Naive thymus-derived CD4-positive, alpha-beta T cell (primary cell): Measurements from ENCODE around the gene CREBBP. TPM values are rescaled to one million over a fixed set of nuclear protein-coding genes. Genes with fewer than 3 reads are reported as not detected.
A peak's percentile ranks its signal among the peaks of the same experiment; 100 is the strongest.

Source experiments
- ATAC-seq: fragments of 150-1000 bp; cut with Tn5 transposase; 2 replicates; pipeline ENCODE4 v1.10.0; 2021; ENCODE audit warnings: mild to moderate bottlenecking, moderate library complexity
- CTCF ChIA-PET: fragments of 350-600 bp; sonication (Branson Sonifier 250); formaldehyde crosslinking; loops from one replicate; lab custom pipeline; 2021; ENCODE audit warnings: antibody characterized with exemption; lab: Charles Lee
- POLR2A ChIA-PET: fragments of 350-600 bp; sonication (Branson Sonifier 250); formaldehyde crosslinking; loops from one replicate; lab custom pipeline; 2021; ENCODE audit warnings: antibody characterized with exemption, inconsistent platforms; lab: Charles Lee
- DNase-seq, 9 donors: peaks; one replicate each; pipeline versions ENCODE4 v3.0.0 to v3.0.0-alpha.2; 2020 to 2022; ENCODE audit warnings: mixed read lengths in 1 of 9
- H3K27ac ChIP-seq: one replicate; pipeline ENCODE4 v1.7.0; 2013; ENCODE audit warnings: mild to moderate bottlenecking, low read depth, low read length, moderate library complexity
- H3K27me3 ChIP-seq, 2 donors: one replicate each; pipeline ENCODE4 v1.7.0; 2013; ENCODE audit warnings: low read length in 2 of 2, mild to moderate bottlenecking in 2 of 2, moderate library complexity in 2 of 2; ENCODE audit not compliant: control insufficient read depth in 2 of 2, insufficient read depth in 2 of 2
- H3K36me3 ChIP-seq, 3 experiments: 1 replicate in 2 of 3; 2 replicates in 1 of 3; pipeline ENCODE4 v1.7.0; 2013; ENCODE audit warnings: low read length in 3 of 3, mild to moderate bottlenecking in 3 of 3, moderate library complexity in 1 of 3; ENCODE audit not compliant: insufficient read depth in 3 of 3, control insufficient read depth in 2 of 3
- H3K4me1 ChIP-seq, 2 donors: one replicate each; pipeline ENCODE4 v1.7.0; 2013; ENCODE audit warnings: low read length in 2 of 2, mild to moderate bottlenecking in 2 of 2, moderate library complexity in 1 of 2; ENCODE audit not compliant: control insufficient read depth in 2 of 2, insufficient read depth in 2 of 2
- H3K4me3 ChIP-seq: 2 replicates; pipeline ENCODE4 v1.7.0; 2013; ENCODE audit warnings: mild to moderate bottlenecking, low read length
- H3K9me3 ChIP-seq, 3 experiments: 1 replicate in 2 of 3; 2 replicates in 1 of 3; pipeline ENCODE4 v1.7.0; 2013; ENCODE audit warnings: low read length in 3 of 3; ENCODE audit not compliant: control insufficient read depth in 2 of 3
- H3K27ac Mint-ChIP-seq, 9 donors: one replicate each; pipeline ENCODE4 v1.8.0; 2020 to 2022; ENCODE audit warnings: mixed read lengths in 9 of 9, mild to moderate bottlenecking in 8 of 9, moderate library complexity in 5 of 9, inconsistent platforms in 2 of 9
- H3K27me3 Mint-ChIP-seq, 5 donors: one replicate each; pipeline ENCODE4 v1.8.0; 2021 to 2022; ENCODE audit warnings: mixed read lengths in 5 of 5, mild to moderate bottlenecking in 1 of 5
- H3K36me3 Mint-ChIP-seq, 5 donors: one replicate each; pipeline ENCODE4 v1.8.0; 2020 to 2022; ENCODE audit warnings: mixed read lengths in 5 of 5, mild to moderate bottlenecking in 3 of 5, inconsistent platforms in 1 of 5
- H3K4me1 Mint-ChIP-seq, 7 donors: one replicate each; pipeline ENCODE4 v1.8.0; 2020 to 2022; ENCODE audit warnings: mixed read lengths in 7 of 7, mild to moderate bottlenecking in 3 of 7, inconsistent platforms in 1 of 7
- H3K4me3 Mint-ChIP-seq, 10 donors: one replicate each; pipeline ENCODE4 v1.8.0; 2020 to 2022; ENCODE audit warnings: mild to moderate bottlenecking in 10 of 10, mixed read lengths in 10 of 10, moderate library complexity in 6 of 10, inconsistent platforms in 2 of 10
- H3K9me3 Mint-ChIP-seq, 11 donors: one replicate each; pipeline ENCODE4 v1.8.0; 2020 to 2022; ENCODE audit warnings: mixed read lengths in 11 of 11, mild to moderate bottlenecking in 4 of 11, inconsistent platforms in 1 of 11, moderate library complexity in 1 of 11
- intact Hi-C, 2 donors: fragments of 100-400 bp; cut with micrococcal nuclease; formaldehyde crosslinking; loops; one replicate each; pipeline ENCODE4 v1.15.1; 2023
- polyA plus RNA-seq, 2 donors: library from polyadenylated mRNA; unstranded; fragments of 300-500 nt; fragmentation: Illumina TruSeq; gene quantifications; one replicate each; pipeline ENCODE4 v1.2.3, GENCODE V29; 2021
- total RNA-seq, 6 experiments: library from RNA in 5 of 6; stranded (reverse) in 5 of 6; gene quantifications; 1 replicate in 5 of 6; 2 replicates in 1 of 6; pipeline ENCODE4 v1.2.3 and lab custom pipeline; 2021 to 2026

CREBBP gene
- total and polyA plus RNA-seq, 7 experiments from 2014 or later, result 10.5 to 194 (median 126) TPM

DNA sequence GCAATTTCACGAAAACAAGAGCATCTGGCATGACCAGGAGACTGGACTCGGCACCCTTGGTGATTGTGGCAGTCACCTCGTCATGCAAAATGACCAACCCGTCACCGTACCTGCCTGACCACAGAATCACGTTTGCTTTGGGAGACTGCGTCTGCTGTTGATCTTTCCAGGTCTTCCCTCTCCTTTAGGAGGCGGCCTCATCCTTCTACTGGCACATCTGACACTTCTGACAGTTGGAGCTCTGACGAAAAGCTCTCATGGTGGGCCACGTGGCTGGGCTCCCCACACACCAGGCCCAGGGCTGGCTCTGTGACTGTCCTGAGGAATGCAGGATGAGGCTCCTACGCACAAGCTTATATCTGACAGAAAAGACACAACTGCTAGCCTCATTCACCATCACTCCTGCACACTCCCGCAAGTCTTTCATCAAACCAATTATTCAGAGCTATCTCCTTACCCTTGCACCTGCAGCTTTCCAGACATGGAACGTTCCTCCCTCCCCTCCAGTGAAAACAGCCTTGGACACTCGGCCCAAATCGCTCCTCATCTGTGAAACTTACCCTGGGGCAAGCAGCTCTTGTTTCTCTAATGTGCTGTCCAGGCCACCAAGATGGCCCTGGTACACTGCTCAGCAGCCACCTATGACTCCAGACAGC, 166.8 kb downstream of the CREBBP start:
- CTCF ChIA-PET, result interaction anchor here (0.6 to 1.0 kb wide), 2 partner anchors 23 to 32 kb away, joined by 3 read pairs; no protein-coding TSS in a partner anchor
- H3K4me3 Mint-ChIP-seq, result peak overlapping the region in 4 of 10 donors; percentile 13 to 40 (median 16)
- Histone ChIP-seq H3K36me3 (peaks cover 0 to 22% (median 0%) of the 10 kb centered on the region in 3 experiments), H3K27me3 (no peaks in the 10 kb centered on the region), H3K4me1 (peaks cover 6 to 11% of the 10 kb centered on the region in 2 donors), H3K9me3 (no peaks in the 10 kb centered on the region), H3K27ac (no peak overlapping the region), H3K4me3 (no peak overlapping the region)
- peaks cover 0 to 13% (median 4%) of the 10 kb centered on the region in 5 donors for H3K36me3 Mint-ChIP-seq
- H3K27ac Mint-ChIP-seq, result no peak overlapping the region
- peaks cover 17 to 59% (median 45%) of the 10 kb centered on the region in 7 donors for H3K4me1 Mint-ChIP-seq
- H3K9me3 Mint-ChIP-seq, result no peaks in the 10 kb centered on the region
- intact Hi-C loops, result no loop called here
- no peak for DNase-seq
- POLR2A ChIA-PET, result interaction anchor here (0.7 kb wide), 1 partner anchor 154 kb away, joined by 3 read pairs; no protein-coding TSS in a partner anchor
- ATAC-seq, result no peak
- no peaks in the 10 kb centered on the region for H3K27me3 Mint-ChIP-seq

GRCh38 chr16:3712861-3713372, 167.6 kb downstream of the CREBBP start:
- peaks cover 3 to 9% of the 10 kb centered on the region in 2 donors for H3K4me1 ChIP-seq
- H3K4me3 Mint-ChIP-seq, result peak overlapping the region in 4 of 10 donors; percentile 10 to 69 (median 31)
- ATAC-seq (no peak), DNase-seq (no peak)
- H3K27ac Mint-ChIP-seq, result peak overlapping the region in 1 of 9 donors; percentile 70
- ChIA-PET CTCF (interaction anchor here (1.0 kb wide), 1 partner anchor 22 kb away, joined by 3 read pairs; no protein-coding TSS in a partner anchor), POLR2A (interaction anchor here (0.6 kb wide), 1 partner anchor 21 kb away, joined by 3 read pairs; no protein-coding TSS in a partner anchor)
- no peaks in the 10 kb centered on the region for H3K9me3 Mint-ChIP-seq
- no peak overlapping the region for H3K4me3 ChIP-seq
- peaks cover 0 to 13% (median 4%) of the 10 kb centered on the region in 5 donors for H3K36me3 Mint-ChIP-seq
- H3K27me3 Mint-ChIP-seq, result no peaks in the 10 kb centered on the region
- no peak overlapping the region for H3K27ac ChIP-seq
- no peaks in the 10 kb centered on the region for H3K9me3 ChIP-seq
- no peaks in the 10 kb centered on the region for H3K27me3 ChIP-seq
- H3K4me1 Mint-ChIP-seq, result peaks cover 15 to 56% (median 40%) of the 10 kb centered on the region in 7 donors
- H3K36me3 ChIP-seq, result peaks cover 0 to 22% (median 0%) of the 10 kb centered on the region in 3 experiments
- intact Hi-C loops, result no loop called here

GRCh38 chr16:3706253-3707012, 174.1 kb downstream of the CREBBP start:
- H3K4me1 Mint-ChIP-seq, result peaks cover 0 to 11% (median 5%) of the 10 kb centered on the region in 7 donors
- ATAC-seq (no peak), DNase-seq (no peak)
- Histone ChIP-seq H3K4me3 (no peak overlapping the region), H3K27ac (no peak overlapping the region), H3K4me1 (no peaks in the 10 kb centered on the region), H3K9me3 (no peaks in the 10 kb centered on the region), H3K27me3 (no peaks in the 10 kb centered on the region), H3K36me3 (peaks cover 0 to 4% (median 0%) of the 10 kb centered on the region in 3 experiments)
- no peak overlapping the region for H3K27ac Mint-ChIP-seq
- intact Hi-C loops, result no loop called here
- no peaks in the 10 kb centered on the region for H3K27me3 Mint-ChIP-seq
- POLR2A ChIA-PET, result interaction anchor here (0.6 kb wide), 1 partner anchor 433 kb away, joined by 4 read pairs; no protein-coding TSS in a partner anchor
- CTCF ChIA-PET, result no interaction called here
- H3K4me3 Mint-ChIP-seq, result no peak overlapping the region
- peaks cover 0 to 12% (median 2%) of the 10 kb centered on the region in 5 donors for H3K36me3 Mint-ChIP-seq
- no peaks in the 10 kb centered on the region for H3K9me3 Mint-ChIP-seq

DNA sequence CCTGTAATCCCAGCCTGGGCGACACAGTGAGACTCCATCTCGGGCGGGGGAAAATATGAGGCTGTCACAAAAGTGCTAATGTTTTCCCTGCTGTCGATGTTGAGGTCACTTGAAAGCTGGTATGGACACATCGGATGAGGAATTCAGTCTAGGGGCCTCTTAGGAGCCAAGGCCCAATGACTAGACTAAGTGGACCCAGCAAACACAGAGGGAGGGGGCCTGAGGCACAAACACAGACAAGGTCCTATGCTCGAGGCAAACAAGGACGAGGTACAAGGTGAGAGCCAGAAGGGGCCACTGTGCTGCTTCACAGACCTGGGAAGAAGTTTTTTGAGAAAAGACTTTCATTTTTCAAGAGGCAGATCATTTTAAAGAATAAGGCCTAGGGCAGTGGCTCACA, 178.4 kb downstream of the CREBBP start:
- POLR2A ChIA-PET, result interaction anchor here (0.6 kb wide), 1 partner anchor 9 kb away, joined by 3 read pairs; no protein-coding TSS in a partner anchor
- peaks cover 0 to 4% (median 4%) of the 10 kb centered on the region in 5 donors for H3K36me3 Mint-ChIP-seq
- peak overlapping the region in 1 of 9 donors; percentile 63 for H3K27ac Mint-ChIP-seq
- no peaks in the 10 kb centered on the region for H3K27me3 Mint-ChIP-seq
- no peak overlapping the region for H3K4me3 Mint-ChIP-seq
- no peaks in the 10 kb centered on the region for H3K4me1 ChIP-seq
- ATAC-seq (no peak), DNase-seq (no peak)
- intact Hi-C loops, result no loop called here
- no peaks in the 10 kb centered on the region for H3K9me3 Mint-ChIP-seq
- CTCF ChIA-PET, result no interaction called here
- no peaks in the 10 kb centered on the region for H3K9me3 ChIP-seq
- no peak overlapping the region for H3K4me3 ChIP-seq
- no peaks in the 10 kb centered on the region for H3K27me3 ChIP-seq
- H3K4me1 Mint-ChIP-seq, result peaks cover 0 to 20% (median 13%) of the 10 kb centered on the region in 7 donors
- H3K27ac ChIP-seq, result no peak overlapping the region
- no peaks in the 10 kb centered on the region for H3K36me3 ChIP-seq

DNA sequence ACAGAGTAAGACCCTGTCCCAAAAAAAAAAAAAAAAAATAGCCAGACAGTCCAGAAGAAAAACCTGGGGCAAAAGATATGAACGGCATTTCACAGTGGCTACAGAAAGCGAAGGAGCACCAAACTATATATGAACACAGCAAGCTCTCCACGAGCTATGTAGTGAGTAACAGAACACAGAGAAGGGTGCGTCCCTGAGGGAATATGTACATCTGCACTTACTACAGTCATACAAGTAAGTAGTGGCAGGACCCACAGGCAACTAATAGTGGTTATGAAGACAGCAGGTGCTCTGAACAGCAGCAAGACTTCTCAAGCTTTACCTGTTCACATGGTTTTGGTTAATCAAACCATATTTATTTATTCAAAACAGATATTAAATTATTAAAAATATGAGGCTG, 179.0 kb downstream of the CREBBP start:
- intact Hi-C loops, result no loop called here
- H3K27ac Mint-ChIP-seq, result no peak overlapping the region
- Histone ChIP-seq H3K27me3 (no peaks in the 10 kb centered on the region), H3K27ac (no peak overlapping the region), H3K36me3 (no peaks in the 10 kb centered on the region), H3K9me3 (no peaks in the 10 kb centered on the region), H3K4me1 (no peaks in the 10 kb centered on the region), H3K4me3 (no peak overlapping the region)
- peaks cover 0 to 4% (median 4%) of the 10 kb centered on the region in 5 donors for H3K36me3 Mint-ChIP-seq
- no peak overlapping the region for H3K4me3 Mint-ChIP-seq
- peaks cover 0 to 20% (median 13%) of the 10 kb centered on the region in 7 donors for H3K4me1 Mint-ChIP-seq
- ATAC-seq (no peak), DNase-seq (no peak)
- H3K27me3 Mint-ChIP-seq, result no peaks in the 10 kb centered on the region
- POLR2A ChIA-PET, result interaction anchor here (0.6 kb wide), 1 partner anchor 9 kb away, joined by 3 read pairs; no protein-coding TSS in a partner anchor
- no peaks in the 10 kb centered on the region for H3K9me3 Mint-ChIP-seq
- CTCF ChIA-PET, result no interaction called here

GRCh38 chr16:3698941-3699340, 181.6 kb downstream of the CREBBP start:
- Mint-ChIP-seq H3K27ac (peak overlapping the region in 2 of 9 donors; percentile 17 to 30), H3K9me3 (no peaks in the 10 kb centered on the region), H3K27me3 (no peaks in the 10 kb centered on the region), H3K4me3 (peak overlapping the region in 4 of 10 donors; percentile 11 to 41 (median 28)), H3K4me1 (peaks cover 0 to 17% (median 15%) of the 10 kb centered on the region in 7 donors), H3K36me3 (peaks cover 0 to 14% (median 2%) of the 10 kb centered on the region in 5 donors)
- intact Hi-C loops, result no loop called here
- CTCF ChIA-PET, result no interaction called here
- Histone ChIP-seq H3K4me1 (no peaks in the 10 kb centered on the region), H3K9me3 (no peaks in the 10 kb centered on the region), H3K27me3 (no peaks in the 10 kb centered on the region), H3K36me3 (peaks cover 0 to 10% (median 0%) of the 10 kb centered on the region in 3 experiments), H3K4me3 (no peak overlapping the region), H3K27ac (no peak overlapping the region)
- POLR2A ChIA-PET, result no interaction called here
- DNase-seq (peak in 1 of 9 donors; percentile 10), ATAC-seq (peak; percentile 44)
